ENCODE data around the gene NTM.
"Not testable (repeated sequence)": the region's sequence is repeated elsewhere in the genome, so short reads cannot be mapped to it uniquely, and the experiment has no call there.

DNA sequence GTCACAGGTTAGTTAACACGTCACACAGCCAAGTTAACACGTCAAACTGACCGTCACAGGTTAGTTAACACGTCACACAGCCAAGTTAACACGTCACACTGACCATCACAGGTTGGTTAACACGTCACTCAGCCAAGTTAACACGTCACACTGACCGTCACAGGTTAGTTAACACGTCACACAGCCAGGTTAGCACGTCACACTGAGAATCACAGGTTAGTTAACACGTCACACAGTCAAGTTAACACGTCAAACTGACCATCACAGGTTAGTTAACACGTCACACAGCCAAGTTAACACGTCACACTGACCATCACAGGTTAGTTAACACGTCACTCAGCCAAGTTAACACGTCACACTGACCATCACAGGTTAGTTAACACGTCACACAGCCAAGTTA lies 700.5 kb downstream of the NTM start:
- TF ChIP-seq, protein P1, sequence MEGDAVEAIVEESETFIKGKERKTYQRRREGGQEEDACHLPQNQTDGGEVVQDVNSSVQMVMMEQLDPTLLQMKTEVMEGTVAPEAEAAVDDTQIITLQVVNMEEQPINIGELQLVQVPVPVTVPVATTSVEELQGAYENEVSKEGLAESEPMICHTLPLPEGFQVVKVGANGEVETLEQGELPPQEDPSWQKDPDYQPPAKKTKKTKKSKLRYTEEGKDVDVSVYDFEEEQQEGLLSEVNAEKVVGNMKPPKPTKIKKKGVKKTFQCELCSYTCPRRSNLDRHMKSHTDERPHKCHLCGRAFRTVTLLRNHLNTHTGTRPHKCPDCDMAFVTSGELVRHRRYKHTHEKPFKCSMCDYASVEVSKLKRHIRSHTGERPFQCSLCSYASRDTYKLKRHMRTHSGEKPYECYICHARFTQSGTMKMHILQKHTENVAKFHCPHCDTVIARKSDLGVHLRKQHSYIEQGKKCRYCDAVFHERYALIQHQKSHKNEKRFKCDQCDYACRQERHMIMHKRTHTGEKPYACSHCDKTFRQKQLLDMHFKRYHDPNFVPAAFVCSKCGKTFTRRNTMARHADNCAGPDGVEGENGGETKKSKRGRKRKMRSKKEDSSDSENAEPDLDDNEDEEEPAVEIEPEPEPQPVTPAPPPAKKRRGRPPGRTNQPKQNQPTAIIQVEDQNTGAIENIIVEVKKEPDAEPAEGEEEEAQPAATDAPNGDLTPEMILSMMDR (IDR thresholded peaks at IDR 0.05; ENCODE audit: low read depth, low read length): not testable (repeated sequence)
- TF ChIP-seq EZH2phosphoT487 (IDR thresholded peaks at IDR 0.05; ENCODE audit: low read depth): not testable (repeated sequence)

All from OCI-LY3 (cell line).